Measurements from ENCODE around the gene LEUTX.
A peak's percentile ranks its signal among the peaks of the same experiment; 100 is the strongest.

The LEUTX gene

GRCh38 chr19:39825093-39825463 lies 46.4 kb downstream of the LEUTX start:
- no peak for DNase-seq

GRCh38 chr19:39825531-39826076 lies 47.0 kb downstream of the LEUTX start:
- no peak for DNase-seq

GRCh38 chr19:39826311-39826945 lies 47.8 kb downstream of the LEUTX start:
- no peak for DNase-seq

- DNase-seq: no peak
These were observed 48.6 kb downstream of the LEUTX start for GRCh38 chr19:39827216-39827615.

- DNase-seq: peak; percentile 71
These were observed 49.5 kb downstream of the LEUTX start for GRCh38 chr19:39828015-39828653.

- no peak for DNase-seq
These were observed 50.0 kb downstream of the LEUTX start for GRCh38 chr19:39828654-39829032.

GRCh38 chr19:39829702-39830275 lies 51.1 kb downstream of the LEUTX start:
- no peak for DNase-seq

- no peak for DNase-seq
These were observed 51.8 kb downstream of the LEUTX start for GRCh38 chr19:39830406-39830805.

GRCh38 chr19:39830847-39831246 lies 52.2 kb downstream of the LEUTX start:
- DNase-seq: no peak

GRCh38 chr19:39831679-39832078 lies 53.0 kb downstream of the LEUTX start:
- DNase-seq: no peak

GRCh38 chr19:39832341-39833083 lies 53.9 kb downstream of the LEUTX start:
- no peak for DNase-seq

GRCh38 chr19:39833160-39833463 lies 54.5 kb downstream of the LEUTX start:
- DNase-seq: no peak

GRCh38 chr19:39833464-39834286 lies 55.0 kb downstream of the LEUTX start, which contains the start of gene DYRK1B:
Gene DYRK1B, minus strand, starts transcription at chr19:39834162. Its CDS starts 2,295 bp downstream, at chr19:39831867.
- peak; percentile 88 for DNase-seq

GRCh38 chr19:39834287-39834841 lies 55.7 kb downstream of the LEUTX start:
- DNase-seq: no peak

Data from NCI-H2029 treated with DMSO at 0.1 percent for 48 hours (cell line).